GM19452 (cell line): ENCODE data around the gene DNTTIP2.
A peak's percentile ranks its signal among the peaks of the same experiment; 100 is the strongest.
"Not testable (repeated sequence)": the region's sequence is repeated elsewhere in the genome, so short reads cannot be mapped to it uniquely, and the experiment has no call there.

Experiments used
- ATAC-seq: cut with Tn5 transposase; IDR thresholded peaks from one replicate; pipeline ENCODE4 v1.9.1; 2021; ENCODE audit not compliant: unreplicated experiment

DNTTIP2 gene

GRCh38 chr1:93878889-93879586, at the start of gene DNTTIP2:
TSS of gene DNTTIP2 (minus strand) at chr1:93879206. CDS start at chr1:93879148, 58 bp downstream.
- ATAC-seq: peak; percentile 93

GRCh38 chr1:93925206-93925605, 46.2 kb upstream of the DNTTIP2 start:
- no peak for ATAC-seq

GRCh38 chr1:93919780-93920179, 40.8 kb upstream of the DNTTIP2 start:
- no peak for ATAC-seq

- ATAC-seq: no peak
Observed at GRCh38 chr1:93917302-93917701, 38.3 kb upstream of the DNTTIP2 start.

- not testable (repeated sequence) for ATAC-seq
Observed at GRCh38 chr1:93910880-93911279, 31.9 kb upstream of the DNTTIP2 start.

- ATAC-seq: no peak
Observed at GRCh38 chr1:93910305-93910704, 31.3 kb upstream of the DNTTIP2 start.

GRCh38 chr1:93909146-93910050, 30.4 kb upstream of the DNTTIP2 start, which contains the start of gene GCLM:
TSS of gene GCLM (minus strand) at chr1:93909430. CDS start at chr1:93909163, 267 bp downstream.
- peak; percentile 91 for ATAC-seq

- ATAC-seq: peak; percentile 41
Observed at GRCh38 chr1:93908394-93909145, 29.6 kb upstream of the DNTTIP2 start.

- ATAC-seq: no peak
Observed at GRCh38 chr1:93907718-93908117, 28.7 kb upstream of the DNTTIP2 start.

GRCh38 chr1:93906480-93906879, 27.5 kb upstream of the DNTTIP2 start:
- ATAC-seq: no peak

GRCh38 chr1:93905734-93906133, 26.7 kb upstream of the DNTTIP2 start:
- no peak for ATAC-seq

GRCh38 chr1:93905051-93905450, 26.0 kb upstream of the DNTTIP2 start:
- ATAC-seq: no peak

GRCh38 chr1:93904228-93904627, 25.2 kb upstream of the DNTTIP2 start:
- ATAC-seq: no peak

GRCh38 chr1:93900723-93901504, 21.9 kb upstream of the DNTTIP2 start:
- no peak for ATAC-seq

- ATAC-seq: no peak
Observed at GRCh38 chr1:93899543-93900207, 20.7 kb upstream of the DNTTIP2 start.

- ATAC-seq: no peak
Observed at GRCh38 chr1:93888900-93889299, 9.9 kb upstream of the DNTTIP2 start.

- ATAC-seq: no peak
Observed at GRCh38 chr1:93882269-93882668, 3.3 kb upstream of the DNTTIP2 start.

GRCh38 chr1:93880731-93881130, 1.7 kb upstream of the DNTTIP2 start:
- no peak for ATAC-seq

- peak; percentile 57 for ATAC-seq
Observed at GRCh38 chr1:93878501-93878888, 511 bp downstream of the DNTTIP2 start.

- no peak for ATAC-seq
Observed at GRCh38 chr1:93877529-93877928, 1.5 kb downstream of the DNTTIP2 start.
